ENCODE data around the gene KRT33B. TPM values are rescaled to one million over a fixed set of nuclear protein-coding genes. Genes with fewer than 3 reads are reported as not detected.
"Not testable (repeated sequence)": the region's sequence is repeated elsewhere in the genome, so short reads cannot be mapped to it uniquely, and the experiment has no call there.

KRT33B gene
- total and polyA plus RNA-seq, 2 experiments from 2014 or later: not detected

DNA sequence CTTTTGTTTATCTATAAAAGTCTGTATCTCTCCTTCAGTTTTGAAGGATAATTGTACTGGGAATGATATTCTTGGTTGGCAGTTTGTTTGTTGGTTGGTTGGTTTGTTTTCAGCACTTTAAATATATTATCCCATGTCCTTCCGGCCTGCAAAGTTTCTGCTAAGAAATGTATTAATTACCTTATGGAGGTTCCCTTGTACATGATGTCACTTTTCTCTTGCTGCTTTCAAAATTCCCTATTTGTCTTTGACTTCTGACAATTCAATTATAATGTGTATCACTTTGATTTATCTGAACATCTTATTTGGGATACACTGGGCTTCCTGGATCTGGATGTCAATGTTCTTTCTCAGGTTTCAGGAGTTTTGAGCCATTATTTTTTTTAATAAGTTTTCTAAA, 16.6 kb upstream of the KRT33B start:
- Histone ChIP-seq H3K9me3 (ENCODE audit: low read depth) (no peaks in the 10 kb centered on the region), H3K27ac (no peak overlapping the region), H3K4me1 (ENCODE audit: low read depth) (no peaks in the 10 kb centered on the region), H3K27me3 (no peaks in the 10 kb centered on the region), H3K36me3 (no peaks in the 10 kb centered on the region), H3K4me3 (no peak overlapping the region)
- DNase-seq (ENCODE audit: low read depth in 1 of 2, low spot score in 1 of 2): no peak
- TF ChIP-seq, protein P1, sequence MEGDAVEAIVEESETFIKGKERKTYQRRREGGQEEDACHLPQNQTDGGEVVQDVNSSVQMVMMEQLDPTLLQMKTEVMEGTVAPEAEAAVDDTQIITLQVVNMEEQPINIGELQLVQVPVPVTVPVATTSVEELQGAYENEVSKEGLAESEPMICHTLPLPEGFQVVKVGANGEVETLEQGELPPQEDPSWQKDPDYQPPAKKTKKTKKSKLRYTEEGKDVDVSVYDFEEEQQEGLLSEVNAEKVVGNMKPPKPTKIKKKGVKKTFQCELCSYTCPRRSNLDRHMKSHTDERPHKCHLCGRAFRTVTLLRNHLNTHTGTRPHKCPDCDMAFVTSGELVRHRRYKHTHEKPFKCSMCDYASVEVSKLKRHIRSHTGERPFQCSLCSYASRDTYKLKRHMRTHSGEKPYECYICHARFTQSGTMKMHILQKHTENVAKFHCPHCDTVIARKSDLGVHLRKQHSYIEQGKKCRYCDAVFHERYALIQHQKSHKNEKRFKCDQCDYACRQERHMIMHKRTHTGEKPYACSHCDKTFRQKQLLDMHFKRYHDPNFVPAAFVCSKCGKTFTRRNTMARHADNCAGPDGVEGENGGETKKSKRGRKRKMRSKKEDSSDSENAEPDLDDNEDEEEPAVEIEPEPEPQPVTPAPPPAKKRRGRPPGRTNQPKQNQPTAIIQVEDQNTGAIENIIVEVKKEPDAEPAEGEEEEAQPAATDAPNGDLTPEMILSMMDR (IDR thresholded peaks at IDR 0.05; ENCODE audit: low read depth, low read length): no peak

DNA sequence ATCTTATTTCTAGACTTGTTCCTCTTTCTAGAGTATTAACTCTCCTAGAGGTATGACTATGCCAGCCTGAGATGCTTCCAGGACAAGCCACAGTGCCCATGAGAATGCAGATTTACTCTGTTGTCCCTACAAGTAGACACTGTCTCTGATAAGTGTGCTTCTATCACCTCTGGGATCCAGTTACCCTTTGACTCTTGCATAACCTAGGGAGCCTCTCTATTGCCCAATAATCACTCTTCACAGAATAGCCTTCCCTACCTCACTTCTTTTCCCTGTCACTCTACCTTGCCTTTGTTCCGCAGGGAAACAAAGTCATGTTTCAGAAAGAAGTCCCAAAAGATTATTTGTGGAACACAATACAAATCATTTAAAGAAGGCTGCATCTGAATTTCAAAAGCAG, 14.1 kb upstream of the KRT33B start:
- TF ChIP-seq, protein P1 (IDR thresholded peaks at IDR 0.05; ENCODE audit: low read depth, low read length): no peak
- Histone ChIP-seq H3K27ac (no peak overlapping the region), H3K9me3 (ENCODE audit: low read depth) (no peaks in the 10 kb centered on the region), H3K4me1 (ENCODE audit: low read depth) (no peaks in the 10 kb centered on the region), H3K27me3 (no peaks in the 10 kb centered on the region), H3K4me3 (no peak overlapping the region), H3K36me3 (no peaks in the 10 kb centered on the region)
- DNase-seq (ENCODE audit: low read depth in 1 of 2, low spot score in 1 of 2): no peak

DNA sequence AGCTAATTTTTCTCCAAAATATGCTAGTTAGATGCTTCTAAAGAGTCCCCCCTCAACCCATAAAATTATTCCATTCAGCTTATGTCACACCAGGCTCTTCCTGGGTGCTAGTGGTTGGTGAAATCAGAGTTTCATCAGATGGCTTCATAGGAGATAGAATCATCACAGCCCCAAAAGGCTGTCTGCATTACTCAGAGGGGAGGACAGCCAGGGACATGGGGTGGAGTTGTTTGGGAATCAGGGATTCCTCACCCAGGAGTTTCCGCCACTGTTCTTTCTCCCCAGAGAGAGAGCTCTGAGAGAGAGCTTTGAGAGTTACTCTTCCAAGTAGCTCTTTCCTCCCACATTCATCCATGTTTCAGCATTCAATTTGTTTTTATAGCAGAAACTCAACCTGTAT, 12.8 kb upstream of the KRT33B start:
- TF ChIP-seq, protein P1 (IDR thresholded peaks at IDR 0.05; ENCODE audit: low read depth, low read length): no peak
- H3K27me3 ChIP-seq: no peaks in the 10 kb centered on the region
- no peaks in the 10 kb centered on the region for H3K4me1 ChIP-seq (ENCODE audit: low read depth)

DNA sequence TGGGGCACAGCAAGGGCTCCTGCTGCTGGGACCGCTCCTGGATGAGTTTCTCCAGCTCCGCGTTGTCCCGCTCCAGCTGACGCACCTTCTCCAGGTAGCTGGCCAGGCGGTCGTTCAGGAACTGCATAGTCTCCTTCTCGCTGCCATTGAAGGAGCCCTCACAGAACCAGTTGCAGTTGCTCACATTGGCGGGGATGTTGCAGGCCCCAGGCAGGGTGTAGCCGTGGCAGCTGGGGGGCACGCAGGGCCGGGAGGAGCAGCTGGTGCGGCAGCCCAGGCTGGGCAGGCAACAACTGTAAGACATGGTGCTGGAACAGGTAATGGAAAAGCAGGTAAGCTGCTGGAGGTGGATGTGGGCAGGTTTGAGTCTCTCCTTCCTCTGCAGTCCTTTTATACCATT, 12.3 kb upstream of the KRT33B start, which contains the start of gene KRT34:
Gene KRT34 (minus strand): TSS at position 364 of the 400 bp plus-strand sequence. CDS start 60 bp downstream, at position 304.
- not testable (repeated sequence) for H3K36me3 ChIP-seq

More for the DNA sequence above, 12.8 kb upstream of the KRT33B start:
- Histone ChIP-seq H3K9me3 (ENCODE audit: low read depth) (no peaks in the 10 kb centered on the region), H3K36me3 (no peaks in the 10 kb centered on the region), H3K27ac (no peak overlapping the region), H3K4me3 (no peak overlapping the region)
- no peak for DNase-seq (ENCODE audit: low read depth in 1 of 2, low spot score in 1 of 2)

DNA sequence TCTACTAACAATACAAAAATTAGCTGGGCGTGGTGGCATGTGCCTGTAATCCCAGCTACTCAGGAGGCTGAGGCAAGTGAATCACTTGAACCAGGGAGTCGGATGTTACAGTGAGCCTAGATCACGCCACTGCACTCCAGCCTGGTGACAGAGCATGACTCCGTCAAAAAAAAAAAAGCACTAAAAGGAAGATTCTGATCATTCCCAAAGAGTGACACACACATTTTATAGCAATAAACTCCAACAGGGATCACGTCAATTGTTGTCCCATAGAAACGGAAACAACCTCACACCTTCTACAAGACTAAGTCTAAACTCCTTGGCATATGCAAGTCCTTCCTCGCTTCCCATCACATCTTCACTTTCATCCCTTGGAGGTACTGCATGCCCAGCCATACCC, 10.5 kb upstream of the KRT33B start:
- H3K4me3 ChIP-seq; H3K4me1 ChIP-seq (ENCODE audit: low read depth); DNase-seq (ENCODE audit: low read depth in 1 of 2, low spot score in 1 of 2); H3K27ac ChIP-seq; H3K9me3 ChIP-seq (ENCODE audit: low read depth); H3K36me3 ChIP-seq; H3K27me3 ChIP-seq: not testable (repeated sequence)

More for the DNA sequence above, 12.3 kb upstream of the KRT33B start, which contains the start of gene KRT34:
- H3K4me1 ChIP-seq (ENCODE audit: low read depth); H3K27ac ChIP-seq; H3K9me3 ChIP-seq (ENCODE audit: low read depth); H3K4me3 ChIP-seq; DNase-seq (ENCODE audit: low read depth in 1 of 2, low spot score in 1 of 2); H3K27me3 ChIP-seq: not testable (repeated sequence)

DNA sequence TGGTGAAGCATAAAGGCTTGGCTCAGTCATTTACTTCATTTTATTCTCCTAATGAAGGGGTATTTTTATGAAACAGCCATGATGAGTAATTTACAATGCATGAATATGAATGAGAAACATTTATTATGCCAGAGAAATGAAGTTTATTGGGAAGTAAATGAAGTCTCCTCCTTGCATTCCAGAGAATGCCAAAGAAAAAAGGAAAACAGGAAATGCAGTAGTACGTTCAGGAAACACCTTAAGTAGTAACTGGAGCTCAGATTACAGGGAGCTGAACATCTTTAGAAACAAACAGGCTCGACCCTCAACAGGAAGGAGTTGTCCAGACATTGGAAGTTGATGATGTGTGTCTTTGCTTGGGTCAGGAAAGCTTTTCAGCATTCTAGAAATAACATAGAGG, 7.9 kb upstream of the KRT33B start:
- H3K27ac ChIP-seq: no peak overlapping the region
- peak in 1 of 2 donors; percentile 18 for DNase-seq (ENCODE audit: low read depth in 1 of 2, low spot score in 1 of 2)
- TF ChIP-seq, protein P1 (IDR thresholded peaks at IDR 0.05; ENCODE audit: low read depth, low read length): no peak

DNA sequence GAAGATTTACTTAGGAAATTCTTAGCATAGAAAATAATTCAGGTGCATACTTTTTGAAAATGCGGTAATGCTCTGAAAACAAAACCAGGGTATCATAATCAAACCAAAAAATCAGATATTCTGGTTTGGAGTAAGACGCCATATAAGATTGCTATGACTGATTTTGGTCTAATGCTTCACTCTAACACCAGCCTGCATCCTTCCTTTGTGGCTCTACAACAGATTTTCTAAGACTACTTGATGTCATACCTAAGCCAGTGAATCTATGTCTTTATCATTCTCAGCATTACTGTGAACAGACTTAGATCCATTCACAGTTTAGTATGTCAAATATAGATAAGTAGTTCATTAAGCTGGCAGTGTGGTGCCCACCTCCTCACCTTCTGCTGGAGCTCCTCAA, 590 bp downstream of the KRT33B start:
- TF ChIP-seq, protein P1 (IDR thresholded peaks at IDR 0.05; ENCODE audit: low read depth, low read length): no peak
- no peak for DNase-seq (ENCODE audit: low read depth in 1 of 2, low spot score in 1 of 2)
- Histone ChIP-seq H3K9me3 (ENCODE audit: low read depth) (no peaks in the 10 kb centered on the region), H3K27me3 (no peaks in the 10 kb centered on the region), H3K27ac (no peak overlapping the region), H3K36me3 (no peaks in the 10 kb centered on the region), H3K4me3 (no peak overlapping the region), H3K4me1 (ENCODE audit: low read depth) (no peaks in the 10 kb centered on the region)

More for the DNA sequence above, 7.9 kb upstream of the KRT33B start:
- Histone ChIP-seq H3K27me3 (no peaks in the 10 kb centered on the region), H3K4me3 (no peak overlapping the region), H3K4me1 (ENCODE audit: low read depth) (no peaks in the 10 kb centered on the region), H3K36me3 (no peaks in the 10 kb centered on the region), H3K9me3 (ENCODE audit: low read depth) (no peaks in the 10 kb centered on the region)

Data from cardiac muscle cell (in vitro differentiated cells and primary cell).